HG03571 (cell line): ENCODE measurements around the gene TDRD1.

Experiments
- ATAC-seq: cut with Tn5 transposase; IDR thresholded peaks from one replicate; pipeline ENCODE4 v1.9.1; 2021; ENCODE audit not compliant: unreplicated experiment

Gene TDRD1

GRCh38 chr10:114265392-114266053, 86.4 kb downstream of the TDRD1 start:
- no peak for ATAC-seq

GRCh38 chr10:114266521-114266920, 87.4 kb downstream of the TDRD1 start:
- ATAC-seq = no peak

- ATAC-seq = no peak
Measured at GRCh38 chr10:114271075-114271778, 92.1 kb downstream of the TDRD1 start.

- no peak for ATAC-seq
Measured at GRCh38 chr10:114271779-114272167, 92.6 kb downstream of the TDRD1 start.

- no peak for ATAC-seq
Measured at GRCh38 chr10:114272696-114273095, 93.5 kb downstream of the TDRD1 start.

- no peak for ATAC-seq
Measured at GRCh38 chr10:114273910-114274309, 94.8 kb downstream of the TDRD1 start.

GRCh38 chr10:114274616-114275453, 95.7 kb downstream of the TDRD1 start:
- ATAC-seq = no peak

- no peak for ATAC-seq
Measured at GRCh38 chr10:114276066-114276465, 96.9 kb downstream of the TDRD1 start.

GRCh38 chr10:114276671-114277070, 97.5 kb downstream of the TDRD1 start:
- no peak for ATAC-seq

GRCh38 chr10:114278140-114278883, 99.2 kb downstream of the TDRD1 start:
- ATAC-seq = no peak

GRCh38 chr10:114278884-114279191, 99.7 kb downstream of the TDRD1 start:
- no peak for ATAC-seq

- no peak for ATAC-seq
Measured at GRCh38 chr10:114279289-114279688, 100.1 kb downstream of the TDRD1 start.

- no peak for ATAC-seq
Measured at GRCh38 chr10:114279901-114280644, 100.9 kb downstream of the TDRD1 start.

GRCh38 chr10:114281006-114281405, 101.9 kb downstream of the TDRD1 start:
- ATAC-seq = no peak

GRCh38 chr10:114281461-114281860, 102.3 kb downstream of the TDRD1 start:
- ATAC-seq = no peak
